Activated T-cell treated with anti-CD3 and anti-CD28 coated beads, Interleukin-2, amount 50 U/mL, for 48 hours (primary cell): ENCODE data around the gene RNF149.
"Not testable (repeated sequence)": the region's sequence is repeated elsewhere in the genome, so short reads cannot be mapped to it uniquely, and the experiment has no call there.

Source experiments
- DNase-seq, 2 experiments: peaks; one replicate each; pipeline ENCODE4 v3.0.0-alpha.2; 2020

The RNF149 gene

DNA sequence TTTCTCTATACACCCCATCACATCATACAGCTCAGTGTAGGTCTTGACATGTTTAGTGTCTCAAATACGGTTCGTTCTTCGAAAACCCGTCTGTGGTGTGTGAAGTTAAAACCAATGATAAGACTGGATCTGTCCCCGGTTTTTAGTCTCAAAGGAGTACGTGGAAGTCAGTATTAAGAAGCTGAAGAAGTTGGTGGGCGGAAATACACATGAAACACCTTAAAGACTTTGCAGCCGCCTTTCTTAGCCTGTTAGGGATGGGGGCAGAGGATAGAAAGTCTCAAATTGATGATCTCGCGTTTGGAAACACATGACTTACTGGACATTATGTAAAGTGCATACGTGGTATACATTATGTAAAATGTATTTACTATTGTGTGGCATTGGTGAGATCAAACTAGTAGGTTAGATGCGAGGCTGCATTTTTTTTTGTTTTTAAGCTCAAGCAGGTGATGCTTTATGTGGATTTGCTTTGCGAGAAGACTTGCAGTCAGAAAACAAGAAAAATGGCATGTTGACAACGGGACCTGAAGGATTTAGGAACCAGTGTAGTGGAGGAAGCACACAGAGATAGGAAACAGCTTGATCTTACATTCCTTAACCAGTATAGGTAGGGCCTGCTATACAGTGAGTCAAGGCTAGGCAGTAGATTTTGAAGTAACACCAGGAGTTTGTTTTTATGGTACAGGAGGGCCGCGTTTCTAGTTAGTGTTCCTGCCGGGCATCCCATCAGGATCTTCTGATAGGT, 54.6 kb downstream of the RNF149 start:
- no peak for DNase-seq

DNA sequence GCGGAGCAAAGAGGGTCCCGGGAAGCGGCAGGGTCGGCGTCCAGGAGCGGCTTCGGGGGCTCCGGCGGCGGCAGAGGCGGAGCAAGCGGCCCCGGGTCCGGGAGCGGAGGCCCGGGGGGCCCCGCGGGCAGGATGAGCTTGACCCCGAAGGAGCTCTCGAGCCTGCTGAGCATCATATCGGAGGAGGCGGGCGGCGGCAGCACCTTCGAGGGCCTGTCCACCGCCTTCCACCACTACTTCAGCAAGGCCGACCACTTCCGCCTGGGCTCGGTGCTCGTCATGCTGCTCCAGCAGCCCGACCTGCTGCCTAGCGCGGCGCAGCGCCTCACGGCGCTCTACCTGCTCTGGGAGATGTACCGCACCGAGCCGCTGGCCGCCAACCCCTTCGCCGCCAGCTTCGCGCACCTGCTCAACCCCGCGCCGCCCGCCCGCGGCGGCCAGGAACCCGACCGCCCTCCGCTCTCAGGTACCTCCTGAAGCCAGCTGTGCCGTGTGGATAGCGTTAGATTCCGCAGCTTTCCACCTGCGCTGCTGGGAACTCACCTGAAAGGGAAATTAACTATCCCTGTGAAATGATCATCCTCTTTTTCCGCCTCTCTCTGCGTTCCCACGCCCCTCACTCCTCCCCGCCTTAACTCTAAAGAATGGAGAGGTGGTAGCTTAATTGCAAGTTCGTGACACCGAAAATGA, 55.3 kb downstream of the RNF149 start:
- peak; percentile 74 to 82 for DNase-seq

DNA sequence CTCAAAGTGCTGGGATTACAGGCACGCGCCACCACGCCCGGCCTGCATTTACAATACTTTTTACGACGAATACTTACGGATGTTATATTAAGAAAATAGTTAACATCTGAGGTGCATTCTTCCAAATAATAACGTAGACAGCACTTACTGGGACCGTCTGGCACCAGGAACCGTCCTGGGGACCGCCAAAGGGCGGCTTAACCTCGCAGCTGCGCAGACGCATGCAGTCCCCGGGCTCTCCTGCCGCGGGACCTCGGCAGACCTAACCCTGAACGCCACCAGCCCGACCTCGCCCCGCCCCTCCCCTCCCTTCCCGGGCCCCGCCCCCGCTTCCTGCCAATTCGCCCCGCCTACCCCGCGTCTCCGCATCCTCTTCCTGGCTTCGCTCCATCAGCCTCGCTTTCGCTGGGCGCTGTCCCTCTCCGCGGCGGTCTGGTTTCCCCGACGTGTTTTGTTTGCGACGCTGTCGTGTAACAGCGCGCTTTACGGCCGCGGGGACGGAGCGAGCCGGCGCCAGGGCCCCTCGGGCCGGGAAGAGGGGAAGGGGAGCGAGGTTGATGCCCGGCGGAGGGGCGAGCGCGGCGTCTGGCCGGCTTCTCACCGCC, 56.0 kb downstream of the RNF149 start, which contains the start of gene CNOT11:
TSS of gene CNOT11 (plus strand) at position 479 of the 605 bp plus-strand sequence. CDS start at position 558, 79 bp downstream.
- peak; percentile 99 for DNase-seq

DNA sequence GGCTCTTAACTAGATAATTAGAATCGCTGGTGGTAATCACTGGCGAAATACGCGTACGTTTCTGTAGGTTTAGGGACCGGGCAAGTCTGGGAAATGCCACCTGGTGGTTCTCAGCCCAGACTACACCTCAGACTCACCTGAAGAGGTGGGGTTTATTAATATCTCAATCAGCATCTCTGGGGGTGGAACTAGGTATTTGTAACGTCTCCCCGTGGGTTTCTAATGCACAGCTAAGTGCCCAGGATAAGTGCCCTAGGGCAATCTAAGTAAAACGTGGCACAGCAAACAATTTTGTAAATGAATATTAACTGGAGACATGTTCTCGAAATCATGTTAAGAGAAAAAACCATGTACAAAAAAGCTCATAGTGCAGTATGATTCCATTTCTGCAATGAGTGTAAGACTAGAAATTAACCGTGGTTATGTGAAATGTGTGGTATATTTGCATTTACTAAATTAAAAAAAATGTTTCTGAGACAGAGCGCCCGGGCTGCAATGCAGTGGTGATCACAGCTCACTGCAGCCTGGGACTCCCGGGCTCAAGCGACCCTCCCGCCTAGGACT, 56.6 kb downstream of the RNF149 start:
- peak in 1 of 2 experiments; percentile 42 for DNase-seq

DNA sequence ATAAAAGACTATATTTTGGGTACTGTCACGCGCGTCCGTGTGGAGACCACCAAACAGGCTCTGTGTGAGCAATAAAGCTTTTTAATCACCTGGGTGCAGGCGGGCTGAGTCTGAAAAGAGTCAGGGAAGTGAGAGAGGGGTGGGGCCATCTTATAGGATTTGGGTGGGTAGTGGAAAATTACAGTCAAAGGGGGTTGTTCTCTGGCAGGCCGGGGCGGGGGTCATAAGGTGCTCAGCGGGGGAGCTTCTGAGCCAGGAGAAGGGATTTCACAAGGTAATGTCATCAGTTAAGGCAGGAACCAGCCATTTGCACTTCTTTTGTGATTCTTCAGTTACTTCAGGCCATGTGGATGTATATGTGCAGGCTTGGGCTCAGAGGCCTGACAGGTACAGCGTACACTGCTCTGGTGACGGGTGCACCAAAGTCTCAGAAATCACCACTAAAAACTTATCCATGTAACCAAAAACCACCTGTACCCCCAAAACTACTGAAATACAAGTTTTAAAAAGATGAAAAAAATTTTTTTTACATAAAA, 57.2 kb downstream of the RNF149 start:
- not testable (repeated sequence) for DNase-seq

DNA sequence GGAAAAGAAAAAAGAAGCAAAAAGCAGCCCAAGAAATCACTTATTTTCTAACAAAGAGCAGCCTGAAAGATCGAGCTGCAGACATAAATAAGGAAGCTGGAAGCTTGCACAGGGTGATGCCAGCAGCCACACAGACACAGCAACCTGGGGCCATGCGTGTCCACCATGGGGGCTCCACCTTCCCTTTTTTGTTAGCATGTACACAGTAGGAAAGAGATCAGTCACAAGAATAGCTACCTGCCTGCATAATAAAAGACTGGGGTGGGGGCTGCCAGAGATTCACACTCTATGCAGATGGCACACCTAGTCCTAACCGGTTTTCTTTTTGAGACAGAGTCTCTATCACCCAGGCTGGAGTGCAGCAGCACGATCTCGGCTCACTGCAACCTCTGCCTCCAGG, 58.7 kb downstream of the RNF149 start:
- no peak for DNase-seq

DNA sequence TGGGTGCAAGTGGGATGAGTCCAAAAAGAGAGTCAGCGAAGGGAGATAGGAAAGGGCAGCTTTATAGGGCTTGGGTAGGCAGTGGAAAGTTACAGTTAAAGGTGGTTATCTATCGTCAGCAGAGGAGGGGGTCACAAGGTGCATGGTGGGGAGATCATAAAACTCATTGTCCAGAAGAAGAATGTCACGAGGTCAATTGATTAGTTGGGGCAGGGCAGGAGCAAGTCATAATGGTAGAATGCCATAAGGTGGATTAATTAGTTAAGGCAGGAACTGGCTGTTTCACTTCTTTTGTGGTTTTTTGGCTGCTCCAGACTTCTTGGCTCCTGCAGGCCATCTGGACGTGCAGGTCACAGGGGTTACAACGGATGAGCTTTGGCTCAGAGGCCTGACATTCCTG, 59.7 kb downstream of the RNF149 start:
- not testable (repeated sequence) for DNase-seq

DNA sequence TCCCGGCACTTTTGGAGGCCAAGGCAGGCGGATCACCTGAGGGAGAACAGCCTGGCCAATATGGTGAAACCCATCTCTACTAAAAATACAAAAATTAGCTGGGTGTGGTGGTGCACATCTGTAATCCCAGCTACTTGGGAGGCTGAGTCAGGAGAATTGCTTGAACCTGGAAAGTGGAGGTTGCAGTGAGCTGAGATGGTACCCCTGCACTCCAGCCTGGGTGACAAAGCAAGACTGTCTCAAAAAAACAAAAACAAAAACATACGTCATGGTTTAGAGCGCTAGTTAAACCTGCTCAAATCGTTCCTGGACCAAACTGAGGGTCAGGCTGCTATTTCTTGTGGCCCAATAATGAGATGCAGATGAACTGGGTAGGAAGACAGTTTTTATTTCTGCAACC, 63.0 kb downstream of the RNF149 start:
- not testable (repeated sequence) for DNase-seq

DNA sequence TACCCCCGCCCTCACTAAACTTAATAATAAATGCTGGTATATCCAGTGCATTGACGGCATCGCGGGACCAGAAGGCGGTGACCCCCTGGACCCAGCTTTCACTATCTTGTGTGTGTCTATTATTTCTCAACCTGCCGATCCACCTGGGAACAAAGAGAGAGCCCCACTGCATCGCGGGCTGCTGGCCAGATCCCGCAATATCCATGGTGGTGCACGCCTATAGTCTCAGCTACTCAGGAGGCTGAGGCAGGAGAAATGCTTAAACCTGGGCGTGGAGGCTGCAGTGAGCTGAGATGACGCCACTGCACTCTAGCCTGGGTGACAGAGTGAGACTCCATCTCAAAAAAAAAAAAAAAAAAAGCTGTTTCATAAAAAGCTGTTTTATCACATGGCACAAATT, 63.6 kb downstream of the RNF149 start:
- DNase-seq, result not testable (repeated sequence)

DNA sequence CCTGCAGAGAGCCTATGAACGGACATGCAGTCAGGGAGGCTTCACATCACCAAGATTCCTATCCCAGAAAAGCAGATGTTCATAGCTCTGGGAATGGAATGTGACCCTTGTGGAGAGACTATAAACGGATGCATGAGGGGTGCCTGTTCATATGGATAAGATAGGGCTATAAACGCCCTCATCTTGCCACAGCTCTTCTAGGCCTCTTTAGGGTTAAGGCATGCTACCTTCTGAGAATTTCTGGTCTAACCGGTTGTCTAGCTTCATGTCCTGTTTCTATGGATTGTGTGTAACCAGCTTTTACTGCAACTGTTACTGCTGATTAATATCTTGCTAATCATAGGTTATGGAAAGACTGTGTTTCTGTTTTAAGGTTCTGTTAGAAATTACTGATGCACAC, 64.1 kb downstream of the RNF149 start:
- DNase-seq, result not testable (repeated sequence)

DNA sequence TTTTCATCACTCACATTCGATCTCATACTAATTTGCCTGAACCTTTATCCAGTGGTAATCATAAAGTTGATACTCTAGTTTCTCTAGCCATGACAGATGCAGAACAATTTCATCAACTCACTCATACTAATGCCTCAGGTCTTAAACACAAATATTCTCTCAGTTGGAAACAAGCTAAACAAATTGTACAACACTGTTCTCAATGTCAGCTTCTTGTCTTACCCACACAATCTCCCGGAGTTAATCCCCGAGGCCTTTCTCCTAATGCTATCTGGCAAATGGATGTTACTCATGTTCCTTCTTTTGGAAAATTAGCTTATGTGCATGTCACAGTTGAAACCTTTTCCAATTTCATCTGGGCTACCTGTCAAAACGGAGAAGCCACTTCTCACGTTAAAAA, 67.3 kb downstream of the RNF149 start:
- DNase-seq, result no peak

DNA sequence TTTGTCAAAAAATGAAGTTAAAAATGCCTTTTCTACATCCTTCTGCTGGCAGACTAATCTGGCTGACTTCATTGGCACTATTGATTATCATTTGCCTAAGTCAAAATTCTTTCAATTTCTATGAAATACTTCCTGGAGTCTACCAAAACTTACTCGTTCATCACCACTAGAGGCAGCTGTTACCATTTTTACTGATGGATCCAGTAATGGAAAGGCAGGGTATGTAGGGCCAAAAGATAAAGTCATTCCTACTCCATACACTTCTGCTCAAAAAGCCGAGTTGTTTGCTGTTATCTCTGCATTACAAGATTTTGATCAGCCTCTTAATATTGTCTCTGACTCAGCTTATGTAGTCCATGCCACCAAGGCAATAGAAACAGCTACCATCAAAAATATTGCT, 67.8 kb downstream of the RNF149 start:
- DNase-seq, result not testable (repeated sequence)

DNA sequence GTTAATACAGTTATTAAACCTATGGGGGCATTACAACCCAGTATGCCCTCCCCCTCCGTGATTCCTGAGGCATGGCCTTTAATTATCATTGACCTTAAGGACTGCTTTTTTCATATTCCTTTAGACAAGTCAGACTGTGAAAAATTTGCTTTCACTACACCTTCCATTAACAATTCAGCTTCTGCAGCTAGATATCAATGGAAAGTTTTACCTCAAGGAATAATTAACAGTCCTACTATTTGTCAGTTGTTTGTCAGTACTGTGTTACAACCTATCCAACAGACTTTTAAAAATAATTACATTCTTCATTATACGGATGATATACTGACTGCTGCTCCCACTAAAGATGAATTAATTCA, 68.8 kb downstream of the RNF149 start:
- not testable (repeated sequence) for DNase-seq

DNA sequence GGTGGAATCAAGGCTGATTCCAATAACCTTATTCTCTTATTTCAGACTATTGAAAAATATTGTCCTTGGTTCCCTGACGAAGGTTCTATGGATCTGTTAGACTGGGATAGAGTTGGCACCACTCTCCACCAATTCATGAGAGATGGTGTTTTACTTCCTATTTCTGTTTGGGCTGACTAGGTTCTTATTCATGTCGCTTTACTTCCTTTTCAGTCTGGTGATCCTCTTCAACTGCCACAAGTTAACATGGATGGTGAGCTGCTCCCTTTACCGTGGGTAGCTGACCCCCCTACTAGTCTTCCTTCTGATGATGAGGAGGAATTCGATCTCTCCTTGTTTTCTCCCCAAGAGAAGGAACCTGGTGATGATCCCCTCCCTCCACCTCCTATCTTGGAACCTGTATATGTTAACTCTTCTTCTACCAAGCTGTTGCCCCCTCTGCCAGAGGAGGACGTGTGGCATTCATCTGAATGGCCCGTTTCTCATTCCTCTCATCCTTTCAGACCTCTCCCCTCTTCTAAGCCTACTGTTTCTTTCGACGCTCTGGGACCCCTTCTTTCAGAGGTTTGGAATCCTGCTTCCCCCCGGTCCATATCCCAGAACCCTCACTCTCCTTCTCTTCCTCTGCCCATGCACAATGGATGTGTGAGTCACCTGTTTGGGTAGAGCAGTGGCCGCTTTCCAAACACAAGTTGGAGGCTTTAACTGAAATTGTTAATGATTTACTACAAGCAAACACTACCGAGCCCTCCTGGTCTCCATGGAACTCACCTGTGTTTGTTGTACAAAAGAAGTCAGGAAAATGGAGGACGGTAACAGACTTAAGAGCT, 69.4 kb downstream of the RNF149 start:
- no peak for DNase-seq

DNA sequence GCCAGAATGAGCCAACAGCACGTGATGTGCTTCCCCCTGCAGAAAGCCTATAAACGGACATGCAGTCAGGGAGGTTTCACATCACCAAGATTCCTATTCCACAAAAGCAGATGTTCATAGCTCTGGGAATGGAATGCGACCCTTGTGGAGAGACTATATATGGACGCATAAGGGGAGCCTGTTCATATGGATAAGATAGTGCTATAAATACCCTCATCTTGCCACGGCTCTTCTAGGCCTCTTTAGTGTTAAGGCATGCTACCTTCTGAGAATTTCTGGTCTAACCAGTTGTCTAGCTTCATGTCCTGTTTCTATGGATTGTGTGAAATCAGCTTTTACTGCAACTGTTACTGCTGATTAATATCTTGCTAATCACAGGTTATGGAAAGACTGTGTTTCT, 70.6 kb downstream of the RNF149 start:
- not testable (repeated sequence) for DNase-seq

DNA sequence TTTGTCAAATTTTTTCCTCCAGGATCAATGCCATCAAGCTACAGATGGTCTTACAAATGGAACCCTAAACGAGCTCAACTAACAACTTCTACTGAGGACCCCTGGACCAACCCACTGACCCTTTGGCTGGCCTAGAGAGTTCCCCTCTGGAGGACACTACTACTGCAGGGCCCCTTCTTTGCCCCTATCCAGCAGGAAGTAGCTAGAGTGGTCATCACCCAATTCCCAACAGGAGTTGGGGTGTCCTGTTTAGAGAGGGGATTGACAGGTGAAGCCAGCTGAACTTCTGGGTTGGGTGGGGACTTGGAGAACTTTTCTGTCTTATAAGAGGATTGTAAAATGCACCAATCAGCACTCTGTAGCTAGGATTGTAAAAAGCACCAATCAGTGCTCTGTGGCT, 72.5 kb downstream of the RNF149 start:
- not testable (repeated sequence) for DNase-seq

DNA sequence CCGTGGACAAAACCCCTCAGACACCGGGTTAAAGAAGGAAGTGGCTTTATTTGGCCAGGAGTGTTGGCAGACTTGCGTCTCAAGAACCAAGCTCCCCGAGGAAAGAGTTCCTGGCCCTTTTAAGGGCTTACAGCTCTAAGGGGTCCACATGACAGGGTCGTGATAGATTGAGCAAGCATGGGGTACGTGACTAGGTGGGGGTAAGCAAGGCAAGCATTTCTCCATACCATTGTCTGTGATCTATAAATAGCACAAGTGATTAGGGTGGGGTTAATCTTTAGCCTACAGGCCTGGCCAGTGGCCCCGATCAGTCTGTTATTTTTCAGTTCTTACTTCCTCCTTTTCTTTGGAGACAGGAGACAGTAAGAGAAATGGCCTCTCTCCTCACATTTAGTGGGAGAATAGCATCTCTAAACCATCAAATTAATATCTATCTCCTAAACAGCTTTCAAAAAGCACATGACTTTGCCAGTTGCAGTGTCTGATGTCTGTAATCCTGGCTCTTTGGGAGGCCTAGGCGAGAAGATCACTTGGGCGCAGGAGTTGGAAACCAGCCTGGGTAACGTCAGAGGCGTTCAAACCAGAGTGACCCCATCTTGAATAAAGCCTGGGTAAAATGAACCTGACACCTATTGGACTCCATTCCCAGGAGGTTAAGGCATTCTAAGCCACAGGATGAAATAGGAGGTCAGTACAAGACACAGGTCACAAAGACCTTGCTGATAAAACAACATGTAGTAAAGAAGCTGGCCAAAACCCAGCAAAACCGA, 74.1 kb downstream of the RNF149 start:
- no peak for DNase-seq

DNA sequence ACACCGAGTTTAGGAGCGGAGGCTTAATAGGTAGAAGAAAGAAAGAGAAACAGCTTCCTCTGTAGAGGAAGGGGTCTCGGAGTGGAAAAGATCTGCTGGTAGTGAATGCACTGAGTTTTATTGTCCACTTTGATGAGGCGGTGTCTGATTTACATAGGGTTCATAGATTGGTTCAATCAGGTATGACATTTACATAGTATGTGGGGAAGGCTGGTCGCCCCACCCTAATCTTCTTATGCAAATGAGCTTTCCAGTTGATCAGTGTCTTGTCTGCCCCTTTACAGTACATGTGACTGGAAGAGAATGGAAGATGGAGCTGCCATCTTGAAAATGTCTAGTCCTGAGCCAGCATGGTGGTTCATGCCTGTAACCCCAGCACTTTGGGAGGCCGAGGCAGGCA, 75.7 kb downstream of the RNF149 start:
- no peak for DNase-seq

DNA sequence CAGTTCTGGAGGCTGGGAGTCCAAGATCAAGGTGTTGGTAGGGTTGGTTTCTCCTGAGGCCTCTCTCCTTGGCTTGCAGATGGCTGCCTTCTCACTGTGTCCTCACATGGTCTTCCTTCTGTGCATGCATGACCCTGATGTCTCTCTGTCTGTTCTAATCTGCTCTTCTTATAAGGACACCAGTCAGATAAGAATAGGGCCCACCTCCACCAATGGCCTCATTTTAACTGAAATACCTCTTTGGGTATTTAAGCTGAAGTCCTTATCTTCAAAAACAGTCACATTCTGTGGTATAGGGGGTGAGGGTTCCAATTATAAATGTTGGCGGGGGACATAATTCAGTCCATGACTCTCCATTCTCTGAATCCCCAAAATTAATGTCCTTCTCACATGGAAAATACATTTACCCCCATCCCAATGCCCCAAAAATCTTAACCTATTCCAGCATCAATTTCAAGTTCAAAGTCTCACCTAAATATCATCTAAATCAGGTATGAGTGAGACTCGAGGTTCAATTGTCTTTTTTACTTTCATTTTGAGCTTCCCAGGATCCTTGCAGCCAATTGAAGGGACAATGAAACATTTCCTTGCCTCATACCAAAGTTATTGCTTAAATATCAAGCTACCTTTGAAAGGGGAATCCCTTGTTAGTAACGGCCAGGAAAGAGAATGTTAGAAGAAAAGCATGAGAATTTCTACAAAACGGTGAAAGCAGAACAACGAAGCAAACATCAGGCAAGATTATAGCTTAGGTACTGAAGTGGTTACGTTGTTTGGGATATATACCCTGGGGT, 76.4 kb downstream of the RNF149 start:
- no peak for DNase-seq

DNA sequence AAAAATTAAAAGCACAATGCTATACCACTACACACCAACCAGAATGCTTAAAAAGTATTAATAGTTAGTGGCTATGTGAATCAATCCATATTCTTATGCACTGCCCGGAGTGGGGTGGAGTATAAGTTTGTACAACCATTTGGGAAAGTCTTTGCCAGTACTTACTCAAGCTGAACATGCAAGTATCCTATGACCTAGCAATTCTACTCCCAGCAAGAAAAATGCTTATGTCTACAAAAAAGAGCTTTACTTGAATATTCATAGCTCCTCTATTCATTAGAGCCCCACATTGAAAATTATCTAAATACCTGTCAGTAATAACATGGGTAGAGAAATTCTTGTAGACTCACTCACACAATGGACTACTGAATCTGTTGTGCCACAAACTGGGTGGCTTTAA, 77.3 kb downstream of the RNF149 start:
- no peak for DNase-seq

DNA sequence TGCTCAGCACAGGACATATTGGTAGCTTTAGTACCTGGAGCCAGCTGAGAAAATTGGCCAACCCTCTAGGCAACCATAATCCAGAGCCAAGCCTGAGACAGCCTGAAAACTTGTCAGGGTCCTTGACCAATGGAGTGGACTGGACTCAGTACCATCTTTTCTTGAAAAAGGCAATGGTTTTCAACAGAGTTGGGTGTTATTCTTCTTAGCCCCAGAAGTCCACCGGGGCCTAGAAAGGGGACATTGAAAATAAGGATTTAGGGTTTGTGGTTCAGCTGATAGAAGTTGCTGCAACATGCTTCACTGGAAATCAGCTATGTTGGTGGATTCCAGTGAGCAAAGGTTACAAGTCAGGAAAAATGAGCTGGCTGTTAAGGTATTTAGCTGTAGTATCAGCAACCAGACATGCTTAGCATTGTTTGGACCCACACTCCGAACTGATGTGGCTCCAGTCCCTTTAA, 77.9 kb downstream of the RNF149 start:
- DNase-seq, result no peak
